ENCODE measurements around the gene EHD2.
"Not testable (repeated sequence)": the region's sequence is repeated elsewhere in the genome, so short reads cannot be mapped to it uniquely, and the experiment has no call there.

EHD2 gene

GRCh38 chr19:47746129-47746528, 32.9 kb downstream of the EHD2 start:
- DNase-seq (ENCODE audit: low read depth, low spot score), result not testable (repeated sequence)

DNA sequence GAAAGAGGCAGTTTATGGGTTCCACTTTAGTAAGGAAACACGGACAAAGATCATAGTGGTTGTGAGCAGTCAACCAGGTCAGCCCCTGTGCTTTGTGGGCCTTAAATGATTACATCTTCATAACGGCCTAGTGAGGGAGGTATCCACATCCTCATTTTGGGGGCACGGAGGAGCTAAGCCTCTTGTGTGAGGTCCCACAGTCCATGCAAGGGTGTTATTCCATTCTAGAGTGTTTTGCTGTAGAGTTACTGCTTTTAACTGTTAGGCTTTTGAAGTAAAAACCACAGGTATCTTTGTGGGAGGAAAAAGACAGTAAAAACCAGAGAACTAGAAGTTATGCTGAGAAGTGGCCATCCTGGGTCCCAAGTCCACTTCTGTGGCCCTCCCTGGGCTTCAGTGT, 36.1 kb downstream of the EHD2 start:
- DNase-seq (ENCODE audit: low read depth, low spot score), result no peak

GRCh38 chr19:47750752-47751151, 37.5 kb downstream of the EHD2 start:
- DNase-seq (ENCODE audit: low read depth, low spot score), result no peak

DNA sequence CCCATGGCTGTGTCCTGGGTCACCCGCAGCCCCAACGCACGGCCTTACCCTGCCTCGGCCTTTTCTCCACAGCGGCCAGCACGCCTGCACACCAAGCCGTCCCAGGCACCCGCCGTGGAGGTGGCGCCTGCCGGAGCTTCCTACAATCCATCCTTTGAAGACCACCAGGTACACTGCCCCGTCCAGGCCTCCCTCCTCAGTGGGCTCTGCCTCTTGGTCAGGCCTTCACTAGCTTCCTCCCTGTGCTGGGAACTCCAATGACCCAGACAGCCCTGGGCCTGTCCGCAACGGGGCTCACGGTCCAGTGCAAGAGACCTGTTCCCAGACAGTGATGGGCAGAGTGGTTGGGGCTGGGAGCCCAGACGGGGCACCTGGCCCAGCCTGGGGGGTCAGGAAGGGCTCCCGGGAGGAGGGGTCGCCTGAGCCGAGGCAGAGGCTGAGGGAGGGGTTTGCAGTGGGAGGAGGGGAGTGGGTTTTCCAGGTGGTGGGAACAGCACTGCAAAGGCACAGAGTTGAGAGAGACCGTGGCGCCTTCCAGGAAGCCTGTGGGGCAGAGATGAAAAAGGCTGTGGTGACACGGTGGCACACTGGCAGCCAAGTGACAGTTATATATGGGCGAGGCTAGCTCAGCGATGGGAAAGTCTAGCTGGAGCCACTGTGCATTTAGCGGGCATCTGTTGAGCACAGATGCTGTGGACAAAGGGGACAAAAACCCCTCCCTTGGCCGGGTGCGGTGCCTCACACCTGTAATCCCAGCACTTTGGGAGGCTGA, 39.4 kb downstream of the EHD2 start:
- DNase-seq (ENCODE audit: low read depth, low spot score), result no peak

DNA sequence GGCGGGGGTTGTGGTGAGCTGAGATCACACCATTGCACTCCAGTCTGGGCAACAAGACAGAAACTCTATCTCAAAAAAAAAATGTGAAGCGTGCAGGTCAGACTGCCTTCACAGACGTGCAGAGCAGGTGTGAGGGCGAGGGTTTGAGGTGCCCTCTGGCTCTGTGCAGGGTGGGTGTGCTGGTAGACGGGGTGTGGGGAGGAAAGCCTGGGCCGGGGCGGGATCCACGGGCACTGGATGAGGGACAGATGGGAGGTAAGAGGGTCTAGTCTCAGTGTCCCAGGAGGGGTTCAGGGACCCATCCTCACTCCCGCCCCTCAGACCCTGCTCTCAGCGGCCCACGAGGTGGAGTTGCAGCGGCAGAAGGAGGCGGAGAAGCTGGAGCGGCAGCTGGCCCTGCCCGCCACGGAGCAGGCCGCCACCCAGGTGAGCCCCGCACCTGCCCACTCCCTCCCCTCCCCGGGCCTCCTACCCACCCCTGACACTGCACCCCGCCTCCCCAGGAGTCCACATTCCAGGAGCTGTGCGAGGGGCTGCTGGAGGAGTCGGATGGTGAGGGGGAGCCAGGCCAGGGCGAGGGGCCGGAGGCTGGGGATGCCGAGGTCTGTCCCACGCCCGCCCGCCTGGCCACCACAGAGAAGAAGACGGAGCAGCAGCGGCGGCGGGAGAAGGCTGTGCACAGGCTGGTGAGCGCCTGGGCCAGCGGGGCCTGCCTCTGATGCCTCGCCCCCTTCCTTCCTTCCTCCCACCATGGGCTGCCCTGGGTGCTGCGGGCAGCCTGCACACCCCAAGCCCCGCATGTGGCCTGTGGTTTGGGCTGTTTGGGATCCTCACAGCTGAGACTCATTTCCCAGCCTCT, 41.2 kb downstream of the EHD2 start:
- DNase-seq (ENCODE audit: low read depth, low spot score), result no peak

- no peak for DNase-seq (ENCODE audit: low read depth, low spot score)
These were observed 42.0 kb downstream of the EHD2 start for GRCh38 chr19:47755065-47755761.

DNA sequence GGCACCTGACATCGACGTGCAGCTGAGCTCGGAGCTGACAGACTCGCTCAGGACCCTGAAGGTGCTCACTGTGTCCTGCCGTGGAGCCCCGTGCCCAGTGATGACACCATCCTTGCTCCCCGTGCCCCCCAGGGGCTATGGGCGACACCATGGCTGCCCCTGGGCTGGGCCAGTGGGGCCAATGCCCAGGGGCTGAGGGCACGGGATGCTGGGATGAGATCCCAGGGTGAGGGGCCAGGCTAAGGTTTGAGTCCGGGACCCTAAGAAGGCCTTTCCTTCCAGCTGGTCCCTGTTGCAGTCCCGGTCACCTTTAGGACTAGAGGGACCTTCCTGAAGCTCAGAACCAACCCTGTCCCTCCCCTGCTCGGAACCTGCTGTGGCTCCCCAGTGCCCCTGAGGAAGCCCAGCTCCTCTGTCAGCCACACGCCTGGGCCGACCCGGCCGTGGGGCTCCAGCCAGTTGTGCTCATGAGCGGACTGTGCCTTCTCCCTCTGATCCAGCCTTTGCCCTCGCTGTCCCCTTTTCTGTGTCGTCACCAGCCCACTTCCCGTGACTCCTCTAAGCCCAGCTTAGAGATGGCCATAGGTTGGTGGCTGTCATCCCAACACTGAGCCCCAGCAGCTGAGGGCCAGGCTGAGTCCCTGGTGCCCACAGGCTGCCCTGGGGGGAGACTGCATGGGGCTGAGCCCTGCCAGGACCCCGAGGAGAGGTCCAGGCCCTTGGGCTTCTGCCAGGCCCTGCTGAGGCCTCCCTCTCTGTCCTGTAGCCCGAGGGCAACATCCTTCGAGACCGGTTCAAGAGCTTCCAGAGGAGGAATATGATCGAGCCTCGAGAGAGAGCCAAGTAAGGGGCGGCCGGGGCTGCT, 42.8 kb downstream of the EHD2 start:
- DNase-seq (ENCODE audit: low read depth, low spot score), result no peak

- DNase-seq (ENCODE audit: low read depth, low spot score), result no peak
These were observed 43.4 kb downstream of the EHD2 start for GRCh38 chr19:47756627-47756929.

- DNase-seq (ENCODE audit: low read depth, low spot score), result no peak
These were observed 43.9 kb downstream of the EHD2 start for GRCh38 chr19:47756953-47757608.

GRCh38 chr19:47757617-47758442, 44.6 kb downstream of the EHD2 start:
- DNase-seq (ENCODE audit: low read depth, low spot score), result no peak

- no peak for DNase-seq (ENCODE audit: low read depth, low spot score)
These were observed 45.2 kb downstream of the EHD2 start for GRCh38 chr19:47758443-47758804.

DNA sequence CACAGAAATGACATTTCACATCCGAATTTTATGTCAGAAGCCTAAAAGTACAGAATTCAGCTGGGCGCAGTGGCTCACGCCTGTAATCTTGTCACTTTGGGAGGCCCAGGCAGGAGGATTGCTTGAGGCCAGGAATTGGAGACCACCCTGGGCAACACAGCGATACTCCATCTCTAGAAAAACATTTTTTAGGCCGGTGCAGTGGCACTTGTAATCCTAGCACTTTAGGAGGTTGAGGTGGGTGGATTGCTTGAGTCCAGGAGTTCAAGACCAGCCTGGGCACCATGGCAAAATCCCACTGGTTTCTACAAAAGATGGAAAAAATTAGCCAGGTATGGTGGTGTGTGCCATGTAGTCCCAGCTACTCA, 47.4 kb downstream of the EHD2 start:
- DNase-seq (ENCODE audit: low read depth, low spot score), result no peak

DNA sequence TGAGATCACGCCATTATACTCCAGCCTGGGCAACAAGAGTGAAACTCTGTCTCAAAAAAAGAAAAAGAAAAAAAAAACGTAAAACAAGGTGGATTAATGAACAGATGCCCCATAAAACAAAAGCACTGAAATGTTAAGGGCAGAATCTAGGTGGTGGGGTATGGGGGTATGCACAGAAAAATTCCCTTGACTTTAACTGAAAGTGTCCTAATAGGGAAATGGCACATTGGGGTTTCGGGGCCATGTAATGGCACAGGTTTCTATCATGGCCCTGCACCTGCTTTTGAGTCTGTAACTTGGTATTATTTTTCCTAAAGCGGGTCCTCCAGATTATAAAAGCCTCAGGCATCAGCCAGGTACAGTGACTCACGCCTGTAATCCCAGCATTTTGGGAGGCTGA, 48.3 kb downstream of the EHD2 start:
- DNase-seq (ENCODE audit: low read depth, low spot score), result no peak

- no peak for DNase-seq (ENCODE audit: low read depth, low spot score)
These were observed 48.9 kb downstream of the EHD2 start for GRCh38 chr19:47762151-47762550.

DNA sequence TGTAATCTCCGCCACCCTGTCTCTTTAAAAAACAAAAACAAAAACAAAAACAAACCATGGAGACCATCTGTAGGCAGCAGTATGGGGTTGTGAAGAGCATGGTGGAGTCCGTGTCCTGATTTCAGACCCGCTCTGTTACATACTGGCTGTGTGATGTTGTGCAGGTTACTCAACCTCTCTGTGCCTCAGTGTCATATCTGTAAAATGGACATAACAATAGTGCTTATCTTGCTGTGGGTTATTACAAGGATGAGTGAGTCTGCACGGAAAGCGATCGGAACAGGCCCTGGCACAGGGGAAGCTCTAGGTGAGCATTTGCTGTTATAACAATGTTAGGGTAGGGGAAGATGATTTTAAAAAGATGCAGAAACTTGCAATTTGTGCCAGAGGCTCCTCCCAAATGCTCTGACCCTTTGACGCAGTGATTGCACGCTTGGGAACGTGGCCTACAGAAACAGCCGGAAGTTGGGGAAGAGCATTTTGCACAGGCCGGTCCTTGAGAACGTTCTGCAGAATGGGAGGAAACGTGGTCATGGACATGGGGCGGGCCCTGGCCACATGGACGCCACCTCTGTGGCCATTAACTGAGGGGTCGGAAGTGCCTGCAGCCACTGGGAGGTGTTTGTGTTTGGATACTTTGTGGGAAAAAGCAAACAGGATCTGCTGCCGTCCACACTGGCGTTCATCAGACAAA, 49.5 kb downstream of the EHD2 start:
- DNase-seq (ENCODE audit: low read depth, low spot score), result no peak

- DNase-seq (ENCODE audit: low read depth, low spot score), result not testable (repeated sequence)
These were observed 51.5 kb downstream of the EHD2 start for GRCh38 chr19:47764705-47765104.

DNA sequence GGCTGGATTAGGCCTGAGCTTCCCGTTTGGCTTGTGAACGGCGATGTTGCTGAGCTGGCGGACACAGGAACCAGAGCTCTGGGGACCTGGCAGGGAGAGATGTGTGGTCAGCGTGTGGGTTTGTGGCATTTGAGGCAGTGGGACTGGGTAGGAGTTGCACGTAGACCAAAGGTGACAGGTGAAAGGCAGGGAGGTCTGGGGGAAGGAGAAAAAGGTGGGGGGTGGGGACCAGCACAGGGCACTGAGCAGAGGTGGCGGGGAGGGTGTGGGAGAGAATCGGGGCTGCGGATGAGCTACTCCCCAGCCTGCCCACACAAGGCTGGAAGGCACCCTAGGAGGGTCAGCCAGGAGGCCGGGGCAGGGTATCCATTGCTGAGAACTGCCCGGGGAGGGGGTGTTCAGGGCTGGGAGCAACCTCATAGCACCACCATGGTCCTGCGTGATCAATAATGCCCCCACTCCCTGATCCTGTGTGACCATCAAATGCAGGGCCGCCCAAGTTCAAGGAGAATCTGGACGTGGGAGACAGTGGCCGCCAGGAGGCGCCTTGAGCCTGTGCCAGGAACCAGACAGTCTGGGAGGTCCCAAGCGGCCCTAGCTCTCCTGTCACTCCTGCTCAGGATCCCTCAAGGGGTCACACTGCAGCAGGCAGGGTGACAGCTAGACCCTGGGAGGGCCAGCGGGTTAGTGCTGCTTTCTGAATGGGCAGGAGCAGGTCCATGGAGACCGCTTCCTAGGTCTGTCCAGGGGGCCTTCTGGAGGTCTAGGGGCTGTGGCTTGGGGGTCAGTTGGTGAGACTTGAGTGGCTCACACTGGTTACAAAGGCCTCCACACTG, 52.5 kb downstream of the EHD2 start:
- DNase-seq (ENCODE audit: low read depth, low spot score), result no peak

DNA sequence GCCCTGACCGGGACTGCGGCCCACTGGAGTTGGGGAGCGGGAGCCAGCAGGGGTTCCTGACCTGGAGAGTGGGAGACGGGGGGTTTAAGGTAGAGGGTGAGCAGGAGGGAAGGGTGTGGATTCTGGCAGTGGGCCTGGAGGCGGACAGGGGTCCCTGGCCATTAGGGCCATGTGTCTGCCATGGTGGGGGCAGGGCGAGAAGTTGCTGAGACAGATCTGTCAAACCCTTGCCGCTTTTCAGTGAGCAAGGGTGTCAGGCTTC, 53.1 kb downstream of the EHD2 start:
- no peak for DNase-seq (ENCODE audit: low read depth, low spot score)

- DNase-seq (ENCODE audit: low read depth, low spot score), result no peak
These were observed 53.4 kb downstream of the EHD2 start for GRCh38 chr19:47766670-47767069.

Data from smooth muscle cell of the brain vasculature (primary cell).